GM13976 (cell line): ENCODE results near the gene IL20RB.

ENCODE experiments used
- DNase-seq: peaks from one replicate; pipeline ENCODE4 v3.0.0; 2012; ENCODE audit warnings: low spot score
- in situ Hi-C: fragments of 300-500 bp; cut with MboI; formaldehyde crosslinking; loops from one replicate; pipeline ENCODE4 v1.12.0; 2022; ENCODE audit warnings: low sequenced_read_pairs, mixed read lengths, inconsistent platforms; ENCODE audit not compliant: unreplicated experiment
- TF ChIP-seq, protein P1 (sequence below): IDR thresholded peaks from 2 replicates; pipeline ENCODE4 v1.5.1; 2012; ENCODE audit warnings: borderline replicate concordance, mild to moderate bottlenecking; ENCODE audit not compliant: insufficient read depth; ENCODE audit errors: extremely low read depth, missing control alignments, control extremely low read depth

IL20RB gene

DNA sequence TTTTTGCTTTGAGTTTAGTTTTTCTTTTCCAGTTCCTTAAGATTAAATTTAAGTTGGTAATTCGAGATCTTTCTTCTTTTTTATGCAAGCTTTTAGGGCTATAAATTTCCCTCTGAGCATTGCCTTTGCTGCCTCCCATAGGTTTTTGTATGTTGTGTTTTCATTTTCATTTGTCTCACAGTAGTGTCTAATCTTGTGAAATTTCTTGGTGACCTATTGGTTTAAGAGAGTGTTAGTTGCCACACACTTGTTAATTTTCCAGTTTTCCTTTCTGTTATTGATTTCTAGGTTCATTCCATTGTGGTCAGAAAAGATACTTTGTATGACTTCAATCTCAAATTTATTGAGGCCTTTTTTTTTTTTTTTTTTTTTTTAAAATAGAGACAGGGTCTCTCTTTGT lies 18.3 kb upstream of the IL20RB start:
- DNase-seq = no peak
- TF ChIP-seq, protein P1, sequence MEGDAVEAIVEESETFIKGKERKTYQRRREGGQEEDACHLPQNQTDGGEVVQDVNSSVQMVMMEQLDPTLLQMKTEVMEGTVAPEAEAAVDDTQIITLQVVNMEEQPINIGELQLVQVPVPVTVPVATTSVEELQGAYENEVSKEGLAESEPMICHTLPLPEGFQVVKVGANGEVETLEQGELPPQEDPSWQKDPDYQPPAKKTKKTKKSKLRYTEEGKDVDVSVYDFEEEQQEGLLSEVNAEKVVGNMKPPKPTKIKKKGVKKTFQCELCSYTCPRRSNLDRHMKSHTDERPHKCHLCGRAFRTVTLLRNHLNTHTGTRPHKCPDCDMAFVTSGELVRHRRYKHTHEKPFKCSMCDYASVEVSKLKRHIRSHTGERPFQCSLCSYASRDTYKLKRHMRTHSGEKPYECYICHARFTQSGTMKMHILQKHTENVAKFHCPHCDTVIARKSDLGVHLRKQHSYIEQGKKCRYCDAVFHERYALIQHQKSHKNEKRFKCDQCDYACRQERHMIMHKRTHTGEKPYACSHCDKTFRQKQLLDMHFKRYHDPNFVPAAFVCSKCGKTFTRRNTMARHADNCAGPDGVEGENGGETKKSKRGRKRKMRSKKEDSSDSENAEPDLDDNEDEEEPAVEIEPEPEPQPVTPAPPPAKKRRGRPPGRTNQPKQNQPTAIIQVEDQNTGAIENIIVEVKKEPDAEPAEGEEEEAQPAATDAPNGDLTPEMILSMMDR = no peak
- in situ Hi-C loops = no loop called here

DNA sequence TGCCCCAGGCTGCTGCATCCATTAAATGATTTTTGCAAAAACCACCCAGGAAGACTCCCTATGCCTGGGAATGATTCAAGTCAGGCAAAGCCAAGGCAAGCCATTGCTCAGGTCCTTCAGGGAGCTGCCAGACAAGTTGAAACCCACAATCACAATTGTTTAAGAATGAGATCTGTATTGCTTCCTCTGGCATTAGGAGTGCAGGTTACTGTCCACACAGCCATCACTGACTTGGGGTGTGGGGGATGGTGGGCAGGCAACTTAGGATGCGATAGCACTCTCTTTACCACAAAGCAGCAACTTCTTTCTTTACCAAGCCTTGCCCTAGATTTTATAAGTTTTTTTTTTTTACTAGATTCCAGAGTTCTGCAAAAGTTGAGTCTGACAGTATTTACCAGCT lies 15.0 kb upstream of the IL20RB start:
- DNase-seq = no peak
- TF ChIP-seq, protein P1 = no peak
- in situ Hi-C loops = no loop called here

DNA sequence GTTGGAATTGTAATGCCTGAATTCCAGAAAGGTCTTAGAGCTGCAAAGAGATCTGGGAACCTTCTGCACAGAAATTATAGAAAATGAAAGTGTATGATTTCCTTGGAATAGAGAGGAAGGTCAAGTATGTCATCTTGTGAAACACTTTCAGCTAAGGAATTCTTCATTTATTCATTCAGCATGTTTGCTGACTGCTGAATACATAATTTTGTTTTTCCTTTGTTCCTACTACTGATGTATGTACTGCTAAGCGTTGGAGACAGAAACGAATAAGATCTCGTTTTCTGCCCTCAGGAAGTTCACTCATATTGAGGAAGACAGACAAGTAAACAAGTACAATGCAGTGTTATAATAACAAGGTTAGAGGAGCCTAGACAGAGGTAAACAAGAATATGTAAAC lies 14.3 kb upstream of the IL20RB start:
- TF ChIP-seq, protein P1 = no peak
- in situ Hi-C loops = no loop called here
- no peak for DNase-seq

DNA sequence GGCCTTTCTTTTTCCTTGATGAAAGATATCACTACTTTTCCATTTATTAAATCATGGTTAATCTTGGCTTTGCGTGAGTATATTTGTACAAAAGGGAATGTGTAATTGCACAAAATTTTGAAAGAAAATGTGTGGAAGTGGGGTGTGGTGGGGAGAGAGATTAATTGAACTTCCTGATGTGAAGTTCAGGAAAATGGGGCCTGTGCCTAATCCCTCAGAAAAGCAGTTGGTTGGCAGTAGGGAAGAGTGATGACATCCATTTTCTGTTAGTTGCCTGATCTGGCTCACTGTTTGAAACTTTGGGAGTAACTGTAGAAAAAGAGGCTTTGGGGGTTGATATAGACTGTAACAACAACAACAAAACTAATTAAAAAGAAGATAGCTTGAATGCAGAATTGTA lies 10.8 kb upstream of the IL20RB start:
- DNase-seq = no peak
- in situ Hi-C loops = no loop called here
- TF ChIP-seq, protein P1 = no peak

DNA sequence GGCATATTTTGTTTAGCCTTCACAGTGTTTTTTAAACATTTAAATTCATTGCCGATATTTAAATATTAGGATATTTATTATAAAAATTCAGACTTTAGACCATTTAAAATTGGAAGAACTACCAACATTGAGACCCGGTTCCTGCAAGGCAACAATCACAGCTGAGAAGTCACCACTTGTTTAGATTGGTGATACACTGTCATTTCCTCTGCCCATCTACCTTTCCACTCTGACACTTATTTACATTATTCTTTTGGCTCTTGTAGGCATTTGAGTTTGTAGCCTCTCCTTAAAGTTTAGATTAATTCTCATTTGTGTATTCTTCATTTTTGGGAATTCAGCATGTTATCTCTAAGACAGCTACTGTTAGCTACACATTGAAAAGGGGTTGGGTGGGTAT lies 10.3 kb upstream of the IL20RB start:
- in situ Hi-C loops = no loop called here
- DNase-seq = no peak
- TF ChIP-seq, protein P1 = no peak

DNA sequence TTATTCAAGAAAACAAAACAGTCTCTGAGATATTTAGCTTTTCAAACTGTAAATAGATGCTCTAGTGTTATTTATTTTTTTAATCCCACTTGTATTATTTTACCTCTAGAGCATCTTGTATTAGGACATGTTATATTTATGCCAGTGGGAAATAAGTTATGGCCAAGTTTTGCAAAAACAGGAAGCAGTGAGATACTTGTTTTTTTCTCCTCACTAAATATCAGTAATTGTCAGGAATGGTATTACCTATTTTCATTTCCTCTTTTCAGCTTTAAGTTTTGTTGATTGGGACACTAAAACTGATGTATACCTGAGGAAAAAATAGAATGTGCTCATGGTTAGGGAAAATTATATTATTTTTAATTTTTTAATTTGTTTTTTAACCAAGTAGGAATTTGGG lies 8.6 kb upstream of the IL20RB start:
- in situ Hi-C loops = no loop called here
- TF ChIP-seq, protein P1 = no peak
- DNase-seq = no peak

DNA sequence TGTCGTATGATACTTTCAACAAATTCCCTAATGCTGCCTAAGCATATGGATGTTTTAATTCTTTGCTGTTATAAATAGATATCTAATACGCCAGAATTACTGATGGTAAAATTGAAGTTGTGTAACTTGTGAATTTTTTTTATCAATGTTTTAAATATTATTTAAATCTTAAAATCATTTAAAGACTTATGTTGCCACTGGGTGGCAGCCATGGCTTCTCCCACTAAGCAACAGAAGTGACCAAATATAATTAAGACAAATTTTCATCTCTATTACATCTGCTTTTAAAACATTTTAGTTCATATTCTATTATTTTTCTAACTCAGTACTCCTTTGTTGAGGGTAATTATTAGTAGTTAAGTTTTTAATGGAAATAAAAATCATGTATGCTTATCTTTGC lies 8.1 kb upstream of the IL20RB start:
- no peak for DNase-seq
- in situ Hi-C loops = no loop called here
- TF ChIP-seq, protein P1 = no peak
